ENCODE measurements around the gene AP1S1. TPM values are rescaled to one million over a fixed set of nuclear protein-coding genes. Genes with fewer than 3 reads are reported as not detected.
"Not testable (repeated sequence)": the region's sequence is repeated elsewhere in the genome, so short reads cannot be mapped to it uniquely, and the experiment has no call there.

The AP1S1 gene
- polyA plus RNA-seq, 5 donors, result 77.4 to 100 (median 82.7) TPM

DNA sequence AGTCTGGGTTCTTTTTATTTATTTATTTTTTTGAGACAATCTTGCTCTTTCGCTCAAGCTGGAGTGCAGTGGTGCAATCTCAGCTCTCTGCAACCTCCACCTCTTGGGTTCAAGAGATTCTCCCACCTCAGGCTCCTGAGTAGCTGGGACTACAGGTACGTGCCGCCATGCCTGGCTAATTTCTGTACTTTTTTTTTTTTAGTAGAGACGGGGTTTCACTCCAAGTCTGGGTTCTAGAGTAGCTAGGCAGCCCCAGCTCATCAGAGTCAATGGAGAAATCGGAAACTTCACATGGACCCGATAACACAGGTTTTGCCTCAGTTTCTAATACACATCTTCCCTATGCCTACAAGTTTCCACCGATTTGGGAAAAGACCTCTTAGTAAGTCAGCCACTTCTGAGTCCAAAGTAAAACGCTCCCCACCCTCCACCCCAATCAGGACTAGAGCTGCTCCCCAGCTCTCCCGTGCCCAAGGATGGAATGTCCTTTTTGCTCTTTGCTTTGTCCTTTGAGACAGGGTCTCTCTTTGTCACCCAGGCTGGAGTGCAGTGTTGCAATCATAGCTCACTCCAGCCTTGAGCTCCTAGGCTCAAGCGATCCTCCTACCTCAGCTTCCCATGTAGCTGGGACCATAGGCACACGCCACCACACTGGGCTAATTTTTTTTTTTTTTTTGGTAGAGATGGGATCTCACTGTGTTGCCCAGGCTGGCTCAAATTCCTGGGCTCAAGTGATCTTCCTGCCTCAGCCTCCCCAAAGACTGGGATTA lies 31.2 kb upstream of the AP1S1 start:
- DNase-seq, result no peak

GRCh38 chr7:101123703-101124068 lies 30.6 kb upstream of the AP1S1 start:
- no peak for DNase-seq

DNA sequence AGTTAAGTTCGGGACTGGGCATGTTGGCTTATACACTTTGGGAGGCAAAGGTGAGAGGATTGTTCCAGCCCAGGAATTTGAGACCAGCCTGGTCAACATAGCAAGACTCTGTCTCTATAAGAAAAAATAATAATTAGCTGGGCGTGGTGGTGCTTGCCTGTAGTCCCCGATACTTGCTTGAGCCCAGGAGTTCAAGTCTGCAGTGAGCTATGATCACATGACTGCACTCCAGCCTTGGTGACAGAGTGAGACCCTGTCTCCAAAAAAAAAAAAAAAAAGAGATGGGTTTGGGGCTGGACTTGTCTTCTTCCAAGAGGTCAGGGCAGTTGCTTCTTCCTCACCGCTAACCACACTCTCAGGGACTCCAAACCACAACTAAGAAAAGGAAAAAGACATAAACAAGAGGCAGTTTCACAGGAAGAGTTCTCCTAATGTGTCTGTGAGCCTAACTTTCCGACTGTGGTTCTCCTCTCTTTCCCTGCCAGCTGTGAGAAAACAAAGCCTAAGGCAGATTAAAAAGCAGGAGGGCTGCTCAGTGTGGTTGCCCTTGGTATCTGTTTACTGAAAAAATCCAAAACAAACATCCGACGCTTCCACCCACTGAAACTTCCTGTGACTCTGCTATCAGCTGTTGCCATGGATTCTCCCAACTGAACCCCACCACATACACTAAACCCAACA lies 29.8 kb upstream of the AP1S1 start:
- DNase-seq, result peak in 1 of 2 donors; percentile 55

DNA sequence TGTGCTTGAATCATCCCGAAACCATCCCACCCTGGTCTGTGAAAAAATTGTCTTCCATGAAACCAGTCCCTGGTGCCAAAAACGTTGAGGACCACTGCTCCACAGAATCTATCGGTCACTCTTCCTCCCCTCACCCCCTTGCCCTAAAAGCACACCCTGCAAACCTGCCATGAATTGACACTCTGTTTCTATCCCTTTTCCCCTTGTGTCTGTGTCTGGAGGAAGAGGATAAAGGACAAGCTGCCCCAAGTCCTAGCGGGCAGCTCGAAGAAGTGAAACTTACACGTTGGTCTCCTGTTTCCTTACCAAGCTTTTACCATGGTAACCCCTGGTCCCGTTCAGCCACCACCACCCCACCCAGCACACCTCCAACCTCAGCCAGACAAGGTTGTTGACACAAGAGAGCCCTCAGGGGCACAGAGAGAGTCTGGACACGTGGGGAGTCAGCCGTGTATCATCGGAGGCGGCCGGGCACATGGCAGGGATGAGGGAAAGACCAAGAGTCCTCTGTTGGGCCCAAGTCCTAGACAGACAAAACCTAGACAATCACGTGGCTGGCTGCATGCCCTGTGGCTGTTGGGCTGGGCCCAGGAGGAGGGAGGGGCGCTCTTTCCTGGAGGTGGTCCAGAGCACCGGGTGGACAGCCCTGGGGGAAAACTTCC lies 28.2 kb upstream of the AP1S1 start:
- no peak for DNase-seq

DNA sequence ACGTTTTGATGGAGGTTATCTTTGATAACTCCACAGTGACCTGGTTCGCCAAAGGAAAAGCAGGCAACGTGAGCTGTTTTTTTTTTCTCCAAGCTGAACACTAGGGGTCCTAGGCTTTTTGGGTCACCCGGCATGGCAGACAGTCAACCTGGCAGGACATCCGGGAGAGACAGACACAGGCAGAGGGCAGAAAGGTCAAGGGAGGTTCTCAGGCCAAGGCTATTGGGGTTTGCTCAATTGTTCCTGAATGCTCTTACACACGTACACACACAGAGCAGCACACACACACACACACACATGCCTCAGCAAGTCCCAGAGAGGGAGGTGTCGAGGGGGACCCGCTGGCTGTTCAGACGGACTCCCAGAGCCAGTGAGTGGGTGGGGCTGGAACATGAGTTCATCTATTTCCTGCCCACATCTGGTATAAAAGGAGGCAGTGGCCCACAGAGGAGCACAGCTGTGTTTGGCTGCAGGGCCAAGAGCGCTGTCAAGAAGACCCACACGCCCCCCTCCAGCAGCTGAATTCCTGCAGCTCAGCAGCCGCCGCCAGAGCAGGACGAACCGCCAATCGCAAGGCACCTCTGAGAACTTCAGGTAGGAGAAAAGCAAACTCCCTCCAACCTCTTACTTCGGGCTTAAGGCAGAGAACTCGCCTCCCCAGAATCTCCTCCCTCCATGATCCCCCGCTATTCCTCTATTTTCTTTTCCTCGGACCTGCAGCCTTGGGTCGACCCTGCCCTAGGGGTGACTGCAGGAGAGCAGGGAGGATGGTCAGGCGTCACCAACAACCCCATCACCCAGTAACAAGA lies 27.4 kb upstream of the AP1S1 start, which contains the start of gene SERPINE1:
TSS of gene SERPINE1 (plus strand) at position 454 of the 809 bp plus-strand sequence. CDS start 1,290 bp downstream, outside the sequence.
- peak; percentile 88 to 89 for DNase-seq

DNA sequence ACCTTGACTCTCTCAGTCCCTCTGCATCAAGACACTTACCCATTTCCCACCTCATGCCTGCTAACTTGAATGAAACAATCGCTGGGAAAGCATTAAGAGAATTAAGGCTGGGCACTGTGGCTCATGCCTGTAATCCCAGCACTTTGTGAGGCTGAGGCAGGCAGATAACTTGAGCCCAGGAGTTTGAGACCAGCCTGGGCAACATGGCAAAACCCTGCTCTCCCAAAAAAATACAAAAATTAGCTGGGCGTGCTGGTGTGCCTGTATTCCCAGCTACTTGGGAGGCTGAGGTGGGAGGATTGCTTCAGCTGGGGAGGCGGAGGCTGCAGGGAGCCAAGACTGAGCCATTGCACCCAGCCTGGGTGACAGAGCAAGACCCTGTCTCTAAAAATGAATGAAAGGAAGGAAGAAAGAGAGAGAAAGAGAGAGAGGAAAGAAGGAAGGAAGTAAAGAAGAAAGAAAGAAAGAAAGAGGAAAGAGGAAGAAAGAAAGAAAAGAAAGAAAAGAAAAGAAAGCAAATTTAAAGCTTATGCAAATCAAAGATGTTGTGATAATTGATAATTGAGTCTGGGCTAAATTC lies 26.7 kb upstream of the AP1S1 start:
- DNase-seq, result no peak

GRCh38 chr7:101128040-101128834 lies 26.0 kb upstream of the AP1S1 start:
- DNase-seq, result no peak

DNA sequence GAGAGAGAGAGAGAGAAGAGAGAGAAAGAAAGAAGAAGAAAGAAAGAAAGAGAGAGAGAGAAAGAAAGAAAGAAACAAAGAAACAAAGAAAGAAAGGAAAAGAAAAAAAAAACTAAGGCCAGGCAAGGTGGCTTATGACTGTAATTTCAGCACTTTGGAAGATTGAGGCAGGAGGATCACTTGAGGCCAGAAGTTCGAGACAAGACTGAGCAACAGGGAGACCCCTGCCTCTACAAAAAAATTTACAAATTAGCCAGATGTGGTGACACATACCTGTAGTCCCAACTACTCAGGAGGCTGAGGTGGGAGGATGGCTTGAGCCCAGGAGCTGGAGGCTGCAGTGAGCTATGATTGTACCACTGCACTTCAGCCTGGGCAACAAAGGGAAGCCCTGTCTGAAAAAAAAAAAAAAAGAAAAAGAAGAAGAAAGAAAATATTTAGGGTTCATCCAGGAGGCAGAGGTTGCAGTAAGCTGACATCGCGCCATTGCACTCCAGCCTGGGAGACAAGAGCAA lies 24.6 kb upstream of the AP1S1 start:
- DNase-seq, result no peak

GRCh38 chr7:101132626-101133600 lies 21.4 kb upstream of the AP1S1 start:
- DNase-seq, result not testable (repeated sequence)

- no peak for DNase-seq
Observed at GRCh38 chr7:101133621-101134398, 20.5 kb upstream of the AP1S1 start.

DNA sequence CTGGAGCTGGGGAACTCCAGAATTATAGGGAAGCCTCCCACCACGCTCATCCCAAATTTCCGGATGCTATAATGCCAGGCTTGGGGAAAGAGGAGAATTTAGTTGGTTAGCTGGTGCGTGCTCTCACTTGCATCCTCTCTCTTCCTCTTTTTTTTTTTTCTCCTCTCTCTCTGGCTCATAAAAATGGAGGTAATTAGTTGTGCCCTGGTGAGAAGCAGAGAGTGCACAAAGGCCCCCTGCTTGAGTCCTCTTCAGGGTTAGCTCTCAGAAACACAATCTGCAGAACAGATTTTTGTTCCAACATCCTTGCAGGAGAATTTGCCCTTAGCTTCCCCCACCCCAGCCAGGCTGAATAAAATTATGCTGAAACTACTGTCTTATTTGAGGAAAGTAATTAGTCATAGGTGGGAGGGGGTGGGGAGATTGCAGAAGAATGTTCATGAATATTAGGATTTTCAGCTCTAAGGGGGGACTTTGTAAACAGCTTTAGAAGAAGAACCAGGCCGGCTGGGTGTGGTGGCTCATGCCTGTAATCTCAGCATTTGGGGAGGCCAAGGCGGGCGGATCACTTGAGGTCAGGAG lies 19.8 kb upstream of the AP1S1 start:
- DNase-seq, result no peak

- no peak for DNase-seq
Observed at GRCh38 chr7:101137651-101138212, 16.5 kb upstream of the AP1S1 start.

GRCh38 chr7:101138213-101138870 lies 15.9 kb upstream of the AP1S1 start:
- DNase-seq, result peak; percentile 29 to 33

- DNase-seq, result no peak
Observed at GRCh38 chr7:101140339-101140699, 14.0 kb upstream of the AP1S1 start.

DNA sequence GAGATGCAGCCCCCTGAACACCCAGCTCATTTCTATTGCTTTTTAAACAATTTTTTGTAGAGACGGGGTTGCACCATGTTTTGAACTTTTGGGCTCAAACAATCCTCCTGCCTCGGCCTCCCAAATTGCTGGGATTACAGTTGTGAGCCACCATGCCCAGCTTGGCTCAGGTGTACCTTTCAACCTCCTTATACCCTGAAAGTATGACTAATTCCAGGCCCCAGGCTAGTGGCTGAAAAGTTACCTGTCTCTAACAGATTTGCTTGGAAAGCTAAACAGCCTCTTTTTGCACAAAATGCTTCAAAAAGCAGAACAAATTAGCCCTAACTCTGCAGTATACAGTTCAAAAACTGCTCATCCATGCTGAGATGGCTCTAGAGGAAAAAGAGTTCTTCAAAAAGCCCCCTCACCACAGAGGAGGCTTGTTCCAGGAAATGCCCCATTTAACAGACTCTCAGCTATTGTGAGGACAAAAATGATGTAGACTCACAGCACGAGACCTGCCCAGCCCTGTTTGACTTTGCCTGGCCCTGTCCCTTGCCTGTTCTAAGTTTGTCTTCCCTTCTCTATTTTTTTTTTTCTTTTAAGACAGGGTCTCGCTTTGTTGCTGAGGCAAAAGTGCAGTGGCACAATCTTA lies 13.4 kb upstream of the AP1S1 start:
- DNase-seq, result no peak

DNA sequence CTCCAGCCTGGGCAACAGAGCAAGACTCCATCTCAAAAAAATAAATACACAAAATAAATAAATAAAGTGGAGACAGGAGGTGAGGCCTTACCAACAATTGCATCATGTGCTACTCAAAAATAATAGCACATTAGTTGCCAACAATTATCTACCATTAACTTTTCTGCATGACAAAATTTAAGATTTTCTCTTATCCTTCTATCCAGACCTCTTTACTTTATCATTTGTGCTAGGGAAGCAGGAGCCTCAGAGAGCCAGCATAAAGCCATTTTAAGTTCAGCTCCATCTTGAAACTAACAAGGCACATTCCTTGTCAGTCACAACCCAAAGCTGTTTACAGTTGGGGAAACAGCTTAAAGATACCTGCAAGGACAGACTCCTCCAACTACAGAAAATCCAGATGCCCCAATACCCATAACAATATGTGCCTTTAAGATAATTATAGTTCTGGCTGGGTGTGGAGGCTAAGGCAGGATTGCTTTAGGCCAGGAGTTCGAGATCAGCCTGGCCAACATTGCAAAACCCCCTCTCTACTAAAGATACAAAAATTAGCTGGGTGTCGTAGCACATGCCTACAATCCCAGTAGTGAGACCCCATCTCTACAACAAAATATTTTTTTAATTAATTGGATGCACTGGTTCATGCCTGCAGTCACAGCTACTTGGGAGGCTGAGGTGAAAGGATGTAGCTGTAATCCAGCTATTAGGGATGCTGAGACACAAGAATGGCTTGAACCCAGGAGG lies 2.2 kb upstream of the AP1S1 start:
- DNase-seq, result no peak

Data from right lung (tissue), 5 donors.